Right cardiac atrium (tissue), 5 donors: Measurements from ENCODE around the gene MEAK7. TPM values are rescaled to one million over a fixed set of nuclear protein-coding genes. Genes with fewer than 3 reads are reported as not detected.

Experiments used
- ATAC-seq, 2 donors: fragments of 200-7000 bp; cut with Tn5 transposase; one replicate each; pipeline versions ENCODE4 v1.8.0 to v1.9.1; 2020; ENCODE audit warnings: moderate library complexity in 2 of 2, mild to moderate bottlenecking in 1 of 2
- DNase-seq, 3 donors: peaks; one replicate each; pipeline ENCODE4 v3.0.0-alpha.2; 2020
- H3K27ac ChIP-seq: one replicate; pipeline ENCODE4 v1.5.1; 2013; ENCODE audit warnings: mild to moderate bottlenecking, low read length, control low read depth, moderate library complexity
- H3K27me3 ChIP-seq: one replicate; pipeline ENCODE4 v1.6.1; 2013; ENCODE audit not compliant: control insufficient read depth, insufficient read depth
- H3K4me1 ChIP-seq: one replicate; pipeline ENCODE4 v1.6.1; 2013; ENCODE audit warnings: low read length; ENCODE audit not compliant: control insufficient read depth, insufficient read depth
- H3K4me3 ChIP-seq: one replicate; pipeline ENCODE4 v1.5.1; 2013; ENCODE audit warnings: low read length, control low read depth
- H3K9me3 ChIP-seq: one replicate; pipeline ENCODE4 v1.6.1; 2013; ENCODE audit warnings: low read length; ENCODE audit not compliant: control insufficient read depth
- WGBS: extraction: QIAGEN DNeasy Blood & Tissue Kit; methylation state at CpG from one replicate; pipeline ENCODE4 v1.1.7; 2013; 5-methylcytosine and 5-hydroxymethylcytosine counted together
- intact Hi-C, 4 donors: fragments of 100-400 bp; cut with DNase I; formaldehyde crosslinking; loops; one replicate each; pipeline versions ENCODE4 v1.11.0 to v1.14.0; 2022 to 2023
- polyA plus RNA-seq: library from polyadenylated mRNA; stranded (reverse); fragments of 200-250 nt; gene quantifications from one replicate; pipeline ENCODE4 v1.2.3, GENCODE V29; 2013
- total RNA-seq, 4 donors: library from RNA; stranded (reverse); fragmentation: NEBNext Ultra II Directional; extraction: Animal tissue kit (Norgen Biotek cat#: 25700); gene quantifications; one replicate each; pipeline ENCODE4 v1.2.1, GENCODE V29; 2021
- donor health status: healthy with polysubstance abuse.
- donor health status: DM: no; HTN: yes; CAD: no.
- donor health status: DM: no; HTN: no; CAD: no.
- donor health status: DM: no; HTN: yes; CAD: no; lungs with severe emphysema.
- donor health status: DM: yes; HTN: yes; CAD: no.

MEAK7 gene
- total and polyA plus RNA-seq, 5 donors = 2.9 to 7.6 (median 6.0) TPM

- no peaks in the 10 kb centered on the region for H3K9me3 ChIP-seq
- 97% methylated on average over 16 of the region's 16 CpGs for WGBS
- DNase-seq (peak in 1 of 3 donors; percentile 36), ATAC-seq (no peak)
- intact Hi-C loops = loop anchor here (5.0 to 10.0 kb wide), 4 partner anchors 203 to 523 kb away; no protein-coding TSS in a partner anchor
- no peaks in the 10 kb centered on the region for H3K27me3 ChIP-seq
- H3K4me1 ChIP-seq = no peaks in the 10 kb centered on the region
- no peak overlapping the region for H3K4me3 ChIP-seq
- H3K27ac ChIP-seq = no peak overlapping the region
These were observed 24.6 kb downstream of the MEAK7 start for GRCh38 chr16:84479716-84480450.

- H3K4me3 ChIP-seq = no peak overlapping the region
- no peaks in the 10 kb centered on the region for H3K9me3 ChIP-seq
- DNase-seq (no peak), ATAC-seq (no peak)
- no peaks in the 10 kb centered on the region for H3K27me3 ChIP-seq
- WGBS = 88% methylated on average over 13 of the region's 13 CpGs
- intact Hi-C loops = loop anchor here in 1 of 4 donors (10.0 kb wide), 1 partner anchor 504 kb away; no protein-coding TSS in a partner anchor
- H3K27ac ChIP-seq = no peak overlapping the region
- H3K4me1 ChIP-seq = no peaks in the 10 kb centered on the region
These were observed 26.1 kb downstream of the MEAK7 start for GRCh38 chr16:84478172-84478947.

GRCh38 chr16:84477661-84478060 is 26.8 kb downstream of the MEAK7 start:
- no peaks in the 10 kb centered on the region for H3K9me3 ChIP-seq
- no peak for ATAC-seq
- no peaks in the 10 kb centered on the region for H3K27me3 ChIP-seq
- H3K4me3 ChIP-seq = no peak overlapping the region
- WGBS = 79% methylated on average over 7 of the region's 7 CpGs
- H3K27ac ChIP-seq = no peak overlapping the region
- no peaks in the 10 kb centered on the region for H3K4me1 ChIP-seq
- intact Hi-C loops = loop anchor here in 1 of 4 donors (10.0 kb wide), 1 partner anchor 503 kb away; no protein-coding TSS in a partner anchor
- DNase-seq = no peak

GRCh38 chr16:84476401-84476800 is 28.1 kb downstream of the MEAK7 start:
- intact Hi-C loops = loop anchor here in 1 of 4 donors (10.0 kb wide), 1 partner anchor 502 kb away; no protein-coding TSS in a partner anchor
- DNase-seq = no peak
- Histone ChIP-seq H3K9me3 (no peaks in the 10 kb centered on the region), H3K4me1 (no peaks in the 10 kb centered on the region), H3K4me3 (no peak overlapping the region), H3K27me3 (no peaks in the 10 kb centered on the region), H3K27ac (no peak overlapping the region)
- ATAC-seq = no peak
- 95% methylated on average over 8 of the region's 8 CpGs for WGBS

- H3K4me1 ChIP-seq = no peaks in the 10 kb centered on the region
- ATAC-seq (no peak), DNase-seq (no peak)
- no peaks in the 10 kb centered on the region for H3K27me3 ChIP-seq
- WGBS = 87% methylated on average over 8 of the region's 8 CpGs
- intact Hi-C loops = loop anchor here in 1 of 4 donors (10.0 kb wide), 1 partner anchor 501 kb away; no protein-coding TSS in a partner anchor
- H3K27ac ChIP-seq = no peak overlapping the region
- no peak overlapping the region for H3K4me3 ChIP-seq
- H3K9me3 ChIP-seq = no peaks in the 10 kb centered on the region
These were observed 28.7 kb downstream of the MEAK7 start for GRCh38 chr16:84475643-84476240.

DNA sequence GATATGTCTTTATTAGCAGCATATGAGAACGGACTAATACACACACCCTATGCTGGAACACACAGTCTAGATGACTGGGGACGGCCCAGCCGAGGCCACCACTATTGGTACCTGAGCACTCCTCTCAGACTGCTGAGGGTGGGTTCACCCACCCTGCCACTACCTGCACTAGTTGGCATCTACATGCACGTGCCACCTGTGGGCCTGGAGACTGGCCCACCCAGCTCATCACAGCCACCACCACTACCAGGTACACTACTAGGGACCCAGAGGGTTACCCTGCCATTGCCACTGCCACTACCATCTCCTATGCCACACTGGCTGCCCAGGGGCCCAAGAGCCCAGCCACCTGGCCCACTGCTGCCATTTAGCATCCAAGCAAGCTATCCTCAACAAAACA is 32.5 kb downstream of the MEAK7 start:
- WGBS = 85% methylated on average over 4 of the region's 4 CpGs
- ATAC-seq (no peak), DNase-seq (no peak)
- no peaks in the 10 kb centered on the region for H3K4me1 ChIP-seq
- no peak overlapping the region for H3K27ac ChIP-seq
- intact Hi-C loops = loop anchor here in 1 of 4 donors (10.0 kb wide), 1 partner anchor 497 kb away; no protein-coding TSS in a partner anchor
- peaks cover 3% of the 10 kb centered on the region for H3K9me3 ChIP-seq
- H3K27me3 ChIP-seq = no peaks in the 10 kb centered on the region
- no peak overlapping the region for H3K4me3 ChIP-seq

DNA sequence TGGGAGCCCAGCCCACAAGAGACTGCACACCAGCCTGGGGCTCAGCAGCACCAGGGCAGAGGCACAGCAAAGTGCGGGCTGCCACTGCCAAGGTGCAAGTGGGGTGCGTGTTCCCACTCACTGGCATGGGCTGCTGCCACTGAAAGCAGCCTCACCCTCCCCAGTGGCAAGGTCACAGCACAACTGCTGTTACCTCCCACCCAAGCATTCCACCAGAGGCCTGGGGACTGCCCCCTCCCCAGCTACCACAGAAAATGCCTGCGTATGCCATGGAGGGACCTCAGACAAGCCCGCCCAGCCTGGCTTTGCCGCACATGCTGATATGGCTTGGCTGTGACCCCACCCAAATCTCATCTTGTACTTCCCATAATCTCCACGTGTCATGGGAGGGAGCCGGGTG is 33.1 kb downstream of the MEAK7 start:
- H3K9me3 ChIP-seq = peaks cover 3% of the 10 kb centered on the region
- H3K4me3 ChIP-seq = no peak overlapping the region
- 96% methylated on average over 7 of the region's 7 CpGs for WGBS
- ATAC-seq (no peak), DNase-seq (peak in 1 of 3 donors; percentile 35)
- H3K27ac ChIP-seq = no peak overlapping the region
- intact Hi-C loops = loop anchor here in 1 of 4 donors (10.0 kb wide), 1 partner anchor 497 kb away; no protein-coding TSS in a partner anchor
- H3K27me3 ChIP-seq = no peaks in the 10 kb centered on the region
- no peaks in the 10 kb centered on the region for H3K4me1 ChIP-seq

DNA sequence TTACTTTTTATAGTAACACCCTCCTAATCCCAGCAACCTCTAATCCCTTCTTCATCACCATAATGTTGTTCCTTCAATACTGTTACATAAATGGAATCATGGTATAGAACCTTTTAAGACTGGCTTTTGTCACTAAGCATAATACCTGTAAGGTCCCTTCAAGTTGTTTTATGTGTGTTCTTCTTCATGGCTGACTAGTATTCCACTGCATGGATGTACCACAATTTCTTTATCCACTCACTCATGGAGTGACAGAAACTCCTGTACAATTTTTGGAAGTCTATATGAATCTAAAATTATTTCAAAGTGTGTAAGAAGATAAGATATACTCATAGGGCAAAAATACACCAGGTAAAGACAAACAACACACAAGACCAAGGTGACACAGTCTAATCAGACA is 36.8 kb downstream of the MEAK7 start:
- H3K4me1 ChIP-seq = no peaks in the 10 kb centered on the region
- no peak for ATAC-seq
- no peaks in the 10 kb centered on the region for H3K27me3 ChIP-seq
- H3K27ac ChIP-seq = no peak overlapping the region
- no peak for DNase-seq
- H3K9me3 ChIP-seq = peaks cover 3% of the 10 kb centered on the region
- H3K4me3 ChIP-seq = no peak overlapping the region
- intact Hi-C loops = no loop called here

DNA sequence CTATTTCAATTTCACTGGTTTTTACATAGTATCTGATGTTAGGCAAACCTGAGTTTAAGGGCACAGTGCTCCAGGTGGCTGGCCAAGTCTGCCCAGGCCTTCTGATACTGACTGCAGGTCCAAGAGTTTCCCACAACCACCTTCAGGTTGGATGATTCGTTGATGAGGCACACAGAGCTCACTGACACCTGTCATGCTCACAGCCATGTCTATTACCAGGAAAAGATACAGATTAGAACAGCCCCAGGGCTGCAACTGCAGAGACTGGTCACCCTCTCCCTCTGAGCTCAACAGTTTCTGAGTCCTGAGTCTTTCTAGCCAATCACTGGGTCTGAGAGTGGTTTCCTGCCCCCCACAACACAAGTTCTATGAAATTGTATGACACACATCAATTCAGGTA is 37.2 kb downstream of the MEAK7 start:
- Histone ChIP-seq H3K9me3 (peaks cover 3% of the 10 kb centered on the region), H3K4me1 (no peaks in the 10 kb centered on the region), H3K27ac (no peak overlapping the region), H3K27me3 (no peaks in the 10 kb centered on the region), H3K4me3 (no peak overlapping the region)
- DNase-seq (no peak), ATAC-seq (no peak)
- WGBS = 98% methylated on average over 1 of the region's 1 CpG
- intact Hi-C loops = no loop called here

DNA sequence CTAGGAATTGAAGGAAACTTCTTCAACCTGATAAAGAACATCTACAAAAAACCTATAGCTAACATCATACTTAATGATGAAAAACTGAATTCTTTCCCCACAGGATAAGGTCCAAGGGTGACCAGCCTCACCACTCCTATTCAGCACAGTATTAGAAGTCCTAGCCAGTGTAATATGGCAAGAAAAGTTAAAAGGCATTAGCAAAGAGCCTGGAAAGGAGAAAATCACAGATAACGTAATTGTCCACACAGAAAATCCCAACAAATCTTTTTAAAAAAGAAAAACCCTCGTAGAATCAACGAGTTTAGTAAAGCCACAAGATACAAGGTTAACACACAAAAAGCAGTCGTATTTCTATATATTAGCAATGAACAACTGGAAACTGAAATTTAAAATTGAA is 37.8 kb downstream of the MEAK7 start:
- H3K9me3 ChIP-seq = peaks cover 3% of the 10 kb centered on the region
- H3K27ac ChIP-seq = no peak overlapping the region
- DNase-seq (no peak), ATAC-seq (no peak)
- WGBS = 97% methylated on average over 4 of the region's 4 CpGs
- no peaks in the 10 kb centered on the region for H3K27me3 ChIP-seq
- no peaks in the 10 kb centered on the region for H3K4me1 ChIP-seq
- intact Hi-C loops = no loop called here
- H3K4me3 ChIP-seq = no peak overlapping the region

DNA sequence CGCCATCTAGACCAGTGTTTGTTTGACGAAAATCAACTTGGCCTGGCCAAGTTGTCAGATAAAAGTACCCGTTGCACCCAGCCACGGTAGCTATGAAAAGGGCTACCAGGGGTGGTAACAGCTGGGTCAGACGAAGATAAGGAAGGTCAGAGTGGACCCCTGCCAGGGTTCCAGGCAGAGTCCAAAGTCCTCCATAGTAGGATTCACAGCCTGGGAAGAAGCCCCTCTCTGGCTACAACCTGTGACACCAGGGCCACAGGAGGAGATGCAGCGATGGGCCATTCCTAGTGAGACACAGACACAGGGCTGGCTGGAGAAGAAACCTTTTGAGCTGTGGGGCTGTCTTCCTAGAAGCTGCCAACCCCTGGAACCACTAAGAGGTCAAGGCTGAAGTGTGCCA is 39.3 kb downstream of the MEAK7 start:
- DNase-seq (no peak), ATAC-seq (no peak)
- 89% methylated on average over 6 of the region's 6 CpGs for WGBS
- H3K4me3 ChIP-seq = no peak overlapping the region
- peaks cover 3% of the 10 kb centered on the region for H3K9me3 ChIP-seq
- H3K4me1 ChIP-seq = no peaks in the 10 kb centered on the region
- no peak overlapping the region for H3K27ac ChIP-seq
- intact Hi-C loops = no loop called here
- H3K27me3 ChIP-seq = no peaks in the 10 kb centered on the region
